NAMALWA (cell line): ENCODE data around the gene OBSCN.

Source experiments
- DNase-seq: peaks from one replicate; pipeline ENCODE4 v3.0.0-alpha.2; 2015; ENCODE audit warnings: low spot score

The OBSCN gene

DNA sequence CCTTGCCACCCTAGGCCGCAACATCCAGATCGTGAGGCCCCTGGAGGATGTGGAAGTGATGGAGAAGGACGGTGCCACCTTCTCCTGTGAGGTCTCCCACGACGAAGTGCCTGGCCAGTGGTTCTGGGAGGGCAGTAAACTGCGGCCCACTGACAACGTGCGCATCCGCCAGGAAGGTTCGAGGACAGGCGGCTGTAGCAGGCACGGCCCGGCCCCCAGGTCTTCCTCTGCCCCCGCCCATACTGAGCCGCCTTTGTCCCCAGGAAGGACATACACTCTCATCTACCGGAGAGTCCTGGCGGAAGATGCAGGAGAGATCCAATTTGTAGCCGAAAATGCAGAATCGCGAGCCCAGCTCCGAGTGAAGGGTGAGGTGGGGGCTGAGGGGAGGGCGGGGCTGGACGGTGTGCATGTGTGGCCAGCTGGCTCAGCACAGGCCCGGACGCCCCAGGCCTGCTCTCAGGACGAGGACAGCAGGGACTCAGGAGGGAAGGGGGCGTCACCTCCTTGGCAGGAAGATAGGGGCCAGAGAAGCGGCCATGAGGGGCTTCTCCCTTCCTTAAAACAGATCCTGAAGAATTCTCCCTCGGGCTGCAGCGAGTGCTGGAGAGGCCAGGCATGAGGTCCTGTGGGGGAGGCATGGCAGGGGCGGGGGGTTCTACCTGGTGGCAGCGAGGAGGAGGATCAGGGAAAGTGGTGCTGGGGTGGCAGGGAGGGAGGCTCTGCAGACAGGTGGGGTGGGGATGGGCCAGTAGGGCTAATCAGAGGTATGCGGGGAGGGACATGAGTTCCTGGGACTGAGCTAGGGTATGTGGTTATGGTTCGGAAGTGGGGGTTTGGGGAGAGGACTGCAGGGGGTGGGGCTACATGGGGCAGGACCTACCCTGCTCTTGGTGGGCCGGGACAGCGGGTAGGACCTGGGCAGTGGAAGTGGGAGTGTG lies 69.9 kb downstream of the OBSCN start:
- DNase-seq: no peak

DNA sequence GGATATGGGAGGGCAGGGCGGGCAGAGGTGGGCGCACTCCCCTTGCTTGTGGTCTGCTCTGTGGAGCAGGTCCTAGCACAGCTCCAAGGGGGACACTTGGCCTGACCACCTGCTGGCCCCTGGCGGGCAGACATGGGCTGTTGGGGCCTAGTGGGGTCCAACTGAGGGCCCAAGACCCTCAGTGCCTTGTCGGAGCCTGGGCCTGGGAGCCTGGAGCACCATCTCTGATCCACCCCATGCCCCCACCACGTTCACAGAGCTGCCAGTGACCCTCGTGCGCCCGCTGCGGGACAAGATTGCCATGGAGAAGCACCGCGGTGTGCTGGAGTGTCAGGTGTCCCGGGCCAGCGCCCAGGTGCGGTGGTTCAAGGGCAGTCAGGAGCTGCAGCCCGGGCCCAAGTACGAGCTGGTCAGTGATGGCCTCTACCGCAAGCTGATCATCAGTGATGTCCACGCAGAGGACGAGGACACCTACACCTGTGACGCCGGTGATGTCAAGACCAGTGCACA lies 70.6 kb downstream of the OBSCN start:
- no peak for DNase-seq

DNA sequence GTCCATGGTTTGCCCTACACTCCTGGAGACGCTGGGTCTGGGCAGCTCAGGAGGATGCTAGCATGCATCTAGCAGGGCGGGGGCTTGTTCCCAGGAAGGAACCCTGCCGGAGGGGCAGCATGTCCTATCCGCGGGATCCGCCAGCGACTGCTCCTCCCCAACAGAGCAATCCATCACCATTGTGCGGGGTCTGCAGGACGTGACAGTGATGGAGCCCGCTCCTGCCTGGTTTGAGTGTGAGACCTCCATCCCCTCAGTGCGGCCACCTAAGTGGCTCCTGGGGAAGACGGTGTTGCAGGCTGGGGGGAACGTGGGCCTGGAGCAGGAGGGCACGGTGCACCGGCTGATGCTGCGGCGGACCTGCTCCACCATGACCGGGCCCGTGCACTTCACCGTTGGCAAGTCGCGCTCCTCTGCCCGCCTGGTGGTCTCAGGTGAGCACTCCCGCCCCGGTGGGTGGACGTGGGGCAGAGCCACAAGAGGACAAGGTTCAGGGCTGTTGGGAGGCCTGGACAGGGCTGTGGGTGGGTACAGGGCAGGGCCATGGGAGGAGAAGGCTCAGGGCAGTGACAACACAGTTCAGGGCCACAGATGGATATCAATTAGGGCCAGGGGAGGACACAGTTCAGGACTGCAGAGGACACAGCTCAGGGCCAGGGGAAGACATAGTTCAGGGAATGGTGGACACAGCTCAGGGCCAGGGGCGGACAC lies 71.3 kb downstream of the OBSCN start:
- DNase-seq: no peak

DNA sequence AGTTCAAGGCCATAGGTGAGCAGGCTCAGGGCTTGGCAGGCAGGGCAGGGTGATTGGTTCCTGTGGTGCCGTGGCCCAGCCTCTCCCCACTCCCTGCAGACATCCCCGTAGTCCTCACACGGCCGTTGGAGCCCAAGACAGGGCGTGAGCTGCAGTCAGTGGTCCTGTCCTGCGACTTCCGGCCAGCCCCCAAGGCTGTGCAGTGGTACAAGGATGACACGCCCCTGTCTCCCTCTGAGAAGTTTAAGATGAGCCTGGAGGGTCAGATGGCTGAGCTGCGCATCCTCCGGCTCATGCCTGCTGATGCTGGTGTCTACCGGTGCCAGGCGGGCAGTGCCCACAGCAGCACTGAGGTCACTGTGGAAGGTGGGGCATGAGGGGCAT lies 71.9 kb downstream of the OBSCN start:
- DNase-seq: no peak

DNA sequence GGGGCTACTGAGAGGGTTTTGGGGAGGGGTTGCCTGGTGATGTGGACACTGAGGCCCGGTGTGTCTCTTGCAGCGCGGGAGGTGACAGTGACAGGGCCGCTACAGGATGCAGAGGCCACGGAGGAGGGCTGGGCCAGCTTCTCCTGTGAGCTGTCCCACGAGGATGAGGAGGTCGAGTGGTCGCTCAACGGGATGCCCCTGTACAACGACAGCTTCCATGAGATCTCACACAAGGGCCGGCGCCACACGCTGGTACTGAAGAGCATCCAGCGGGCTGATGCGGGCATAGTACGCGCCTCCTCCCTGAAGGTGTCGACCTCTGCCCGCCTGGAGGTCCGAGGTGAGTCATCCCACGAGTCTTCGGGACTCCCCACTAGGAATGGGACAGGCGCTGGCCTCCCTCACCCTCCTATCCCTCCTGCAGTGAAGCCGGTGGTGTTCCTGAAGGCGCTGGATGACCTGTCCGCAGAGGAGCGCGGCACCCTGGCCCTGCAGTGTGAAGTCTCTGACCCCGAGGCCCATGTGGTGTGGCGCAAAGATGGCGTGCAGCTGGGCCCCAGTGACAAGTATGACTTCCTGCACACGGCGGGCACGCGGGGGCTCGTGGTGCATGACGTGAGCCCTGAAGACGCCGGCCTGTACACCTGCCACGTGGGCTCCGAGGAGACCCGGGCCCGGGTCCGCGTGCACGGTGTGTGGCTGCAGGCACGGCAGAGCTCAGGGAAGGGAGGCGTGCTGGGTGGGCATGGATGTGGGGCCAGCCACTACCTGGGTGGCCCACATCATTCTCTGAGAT lies 72.5 kb downstream of the OBSCN start:
- DNase-seq: no peak

DNA sequence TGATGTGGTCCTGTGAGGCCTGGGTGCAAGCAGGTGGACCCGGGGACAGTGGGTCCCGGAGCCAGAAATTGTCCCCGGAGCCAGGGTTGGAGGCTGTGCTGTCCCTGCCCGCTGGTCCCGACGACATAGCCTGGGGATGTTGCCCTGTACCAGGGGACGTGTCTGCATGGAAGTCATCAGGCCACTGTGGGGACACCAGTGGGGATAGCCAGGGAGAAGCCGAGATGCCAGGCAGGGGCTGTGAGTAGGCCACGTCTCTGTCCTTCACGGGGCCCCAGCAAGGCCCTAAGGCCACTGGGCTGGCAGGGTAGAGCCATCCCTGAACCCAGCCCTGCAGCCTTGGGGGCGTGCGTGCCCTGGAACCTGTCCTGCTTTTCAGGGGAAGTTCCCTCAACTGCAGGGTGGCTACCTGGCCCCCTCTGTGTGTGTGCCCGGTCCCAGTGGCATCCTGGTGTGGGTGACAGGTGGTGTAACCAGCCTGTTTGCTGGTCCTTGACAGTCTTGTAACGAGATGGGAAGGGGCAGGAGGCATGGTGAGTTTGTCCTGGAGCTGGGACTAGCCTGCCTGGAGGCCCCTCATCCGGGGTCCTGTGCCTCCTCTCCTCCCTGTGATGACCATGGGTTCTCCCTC lies 73.2 kb downstream of the OBSCN start:
- DNase-seq: no peak

DNA sequence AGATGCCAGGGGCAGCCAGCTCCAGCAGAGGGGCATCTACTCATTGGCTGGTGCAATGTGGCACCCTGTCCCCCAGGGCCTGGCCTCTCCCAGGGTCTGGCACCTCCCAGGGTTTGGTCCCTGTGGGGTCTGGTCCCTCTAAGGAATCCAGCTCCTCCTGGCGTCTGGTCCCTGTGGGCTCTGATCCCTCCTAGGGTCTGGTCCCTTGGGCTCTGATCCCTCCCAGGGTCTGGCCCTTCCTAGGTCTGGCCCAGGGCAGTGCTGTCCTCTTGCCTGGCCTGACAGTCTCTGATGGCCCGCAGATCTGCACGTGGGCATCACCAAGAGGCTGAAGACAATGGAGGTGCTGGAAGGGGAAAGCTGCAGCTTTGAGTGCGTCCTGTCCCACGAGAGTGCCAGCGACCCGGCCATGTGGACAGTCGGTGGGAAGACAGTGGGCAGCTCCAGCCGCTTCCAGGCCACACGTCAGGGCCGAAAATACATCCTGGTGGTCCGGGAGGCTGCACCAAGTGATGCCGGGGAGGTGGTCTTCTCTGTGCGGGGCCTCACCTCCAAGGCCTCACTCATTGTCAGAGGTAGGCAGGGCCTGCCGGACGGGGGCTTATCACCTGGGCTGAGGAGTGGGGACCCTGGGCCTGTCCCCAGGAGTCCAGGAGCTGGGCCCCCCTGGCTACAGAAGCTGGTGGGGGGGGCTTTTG lies 73.9 kb downstream of the OBSCN start:
- DNase-seq: no peak

DNA sequence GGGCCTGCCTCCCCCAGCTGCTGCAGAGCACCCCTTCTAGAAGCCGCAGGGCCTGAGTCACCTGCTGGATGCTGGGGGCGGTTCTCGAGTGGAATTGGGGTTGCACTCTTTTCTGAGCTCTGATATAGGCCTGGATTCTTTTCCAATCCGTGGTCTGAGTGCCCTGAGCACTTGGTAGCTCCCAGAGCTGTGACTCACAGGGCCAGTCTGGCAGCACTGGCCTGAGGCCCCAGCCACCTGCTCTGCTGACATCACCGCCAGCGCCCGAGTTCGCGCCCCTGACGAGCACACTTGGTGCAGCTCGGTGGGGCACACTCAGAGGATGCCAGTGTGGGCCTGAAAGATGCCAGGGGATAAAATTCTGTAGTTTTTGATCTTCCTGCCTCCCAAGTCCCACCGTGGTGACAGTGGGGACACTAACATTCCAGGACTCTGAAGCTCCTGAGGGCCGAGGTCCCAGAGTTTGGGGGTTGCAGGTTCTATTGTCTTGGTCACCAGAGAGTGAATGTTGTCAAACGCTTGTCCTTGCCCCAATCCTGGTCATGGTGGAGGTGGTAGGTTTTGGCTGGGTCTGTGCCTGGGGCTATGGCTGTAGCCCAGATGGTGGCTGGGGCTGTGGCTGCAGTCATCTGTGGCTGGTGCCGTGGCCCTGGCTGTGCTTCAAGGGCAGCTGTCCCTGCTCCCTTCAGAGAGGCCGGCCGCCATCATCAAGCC lies 74.6 kb downstream of the OBSCN start:
- no peak for DNase-seq

DNA sequence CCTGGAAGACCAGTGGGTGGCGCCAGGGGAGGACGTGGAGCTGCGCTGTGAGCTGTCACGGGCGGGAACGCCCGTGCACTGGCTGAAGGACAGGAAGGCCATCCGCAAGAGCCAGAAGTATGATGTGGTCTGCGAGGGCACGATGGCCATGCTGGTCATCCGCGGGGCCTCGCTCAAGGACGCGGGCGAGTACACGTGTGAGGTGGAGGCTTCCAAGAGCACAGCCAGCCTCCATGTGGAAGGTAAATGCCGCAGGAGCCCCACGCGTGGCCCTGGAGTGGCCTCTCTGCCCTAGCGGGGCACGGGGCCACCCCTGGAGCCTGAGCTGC lies 75.2 kb downstream of the OBSCN start:
- no peak for DNase-seq

DNA sequence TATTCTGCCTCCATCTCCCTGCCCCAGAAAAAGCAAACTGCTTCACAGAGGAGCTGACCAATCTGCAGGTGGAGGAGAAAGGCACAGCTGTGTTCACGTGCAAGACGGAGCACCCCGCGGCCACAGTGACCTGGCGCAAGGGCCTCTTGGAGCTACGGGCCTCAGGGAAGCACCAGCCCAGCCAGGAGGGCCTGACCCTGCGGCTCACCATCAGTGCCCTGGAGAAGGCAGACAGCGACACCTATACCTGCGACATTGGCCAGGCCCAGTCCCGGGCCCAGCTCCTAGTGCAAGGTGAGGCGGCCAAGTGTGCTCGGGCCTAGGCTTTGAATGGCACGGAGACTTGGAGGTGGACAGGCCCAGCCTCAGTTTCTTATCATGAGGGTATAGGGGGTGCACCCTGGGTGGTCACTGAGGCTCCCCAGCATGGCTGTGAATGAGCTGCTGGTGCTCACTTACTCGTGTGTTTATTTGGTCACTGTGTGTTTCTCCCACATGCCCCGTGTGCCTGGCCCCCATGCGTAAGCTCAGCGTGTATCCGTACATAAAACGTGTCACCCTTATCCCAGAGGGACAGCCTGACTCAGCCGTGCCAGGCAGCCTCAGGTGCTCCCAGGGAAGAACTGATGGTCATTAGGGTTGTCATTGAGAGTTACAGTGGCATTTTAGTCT lies 75.8 kb downstream of the OBSCN start:
- DNase-seq: no peak

DNA sequence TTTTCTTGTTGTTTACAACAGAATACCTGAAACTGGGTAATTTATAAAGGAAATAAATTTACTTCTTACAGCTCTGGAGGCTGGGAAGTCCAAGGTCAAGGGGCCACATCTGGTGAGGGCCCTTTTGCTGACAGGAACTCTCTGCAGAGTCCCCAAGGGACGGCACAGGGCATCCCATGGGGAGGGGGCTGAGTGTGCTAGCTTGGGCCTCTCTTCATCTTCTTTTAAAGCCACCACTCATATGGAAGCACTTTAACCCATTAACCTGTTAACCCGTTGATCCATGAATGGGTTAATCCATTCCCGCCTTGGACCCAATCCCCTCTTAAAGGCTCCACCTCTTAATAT lies 76.3 kb downstream of the OBSCN start:
- no peak for DNase-seq

DNA sequence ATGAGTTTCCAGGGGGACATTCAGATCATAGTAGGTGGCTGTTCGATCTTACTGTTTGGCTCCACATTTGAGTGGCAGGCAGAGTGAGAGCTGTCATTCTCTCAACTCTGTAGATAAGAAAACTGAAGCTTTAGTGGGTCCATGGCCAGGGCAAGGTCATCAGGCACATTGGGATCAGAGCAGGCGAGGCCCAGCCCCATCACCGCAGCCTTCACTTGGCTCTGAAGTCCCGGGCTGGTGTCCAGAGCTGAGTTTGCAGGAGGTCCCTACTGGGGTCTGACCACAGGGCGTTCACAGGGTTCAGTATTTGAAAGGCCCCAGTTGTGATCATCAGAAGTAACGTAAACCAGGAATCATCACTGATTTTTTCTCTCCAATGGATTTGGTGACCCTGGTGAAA lies 76.7 kb downstream of the OBSCN start:
- no peak for DNase-seq

DNA sequence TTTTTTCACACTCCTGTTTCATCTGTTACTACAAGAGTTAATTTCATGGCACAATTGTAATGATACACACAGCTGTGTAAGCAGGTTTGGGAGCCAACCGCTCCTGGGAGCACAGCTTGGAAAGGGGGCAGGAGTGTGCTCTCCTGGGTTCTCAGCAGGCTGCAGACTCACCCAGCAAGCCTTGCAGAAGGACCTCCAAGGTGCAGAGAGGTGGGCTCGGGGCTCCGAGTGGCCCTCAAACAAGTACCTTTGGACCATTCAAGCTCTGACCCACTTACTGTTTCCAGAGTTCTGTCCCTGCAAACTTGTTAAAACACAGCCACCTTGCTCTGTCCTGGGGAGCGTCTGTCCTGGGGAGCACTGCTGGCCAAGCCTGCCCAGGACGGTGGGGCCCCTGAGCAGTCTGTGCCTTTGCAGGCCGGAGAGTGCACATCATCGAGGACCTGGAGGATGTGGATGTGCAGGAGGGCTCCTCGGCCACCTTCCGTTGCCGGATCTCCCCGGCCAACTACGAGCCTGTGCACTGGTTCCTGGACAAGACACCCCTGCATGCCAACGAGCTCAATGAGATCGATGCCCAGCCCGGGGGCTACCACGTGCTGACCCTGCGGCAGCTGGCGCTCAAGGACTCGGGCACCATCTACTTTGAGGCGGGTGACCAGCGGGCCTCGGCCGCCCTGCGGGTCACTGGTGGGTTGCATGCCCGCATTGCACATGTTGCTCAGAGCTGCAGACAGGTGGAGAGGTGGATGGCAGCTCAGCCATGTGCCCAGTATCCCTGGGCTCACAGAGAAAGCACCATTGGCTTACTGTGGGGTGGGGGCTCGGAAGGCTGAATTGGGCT lies 78.0 kb downstream of the OBSCN start:
- DNase-seq: no peak

DNA sequence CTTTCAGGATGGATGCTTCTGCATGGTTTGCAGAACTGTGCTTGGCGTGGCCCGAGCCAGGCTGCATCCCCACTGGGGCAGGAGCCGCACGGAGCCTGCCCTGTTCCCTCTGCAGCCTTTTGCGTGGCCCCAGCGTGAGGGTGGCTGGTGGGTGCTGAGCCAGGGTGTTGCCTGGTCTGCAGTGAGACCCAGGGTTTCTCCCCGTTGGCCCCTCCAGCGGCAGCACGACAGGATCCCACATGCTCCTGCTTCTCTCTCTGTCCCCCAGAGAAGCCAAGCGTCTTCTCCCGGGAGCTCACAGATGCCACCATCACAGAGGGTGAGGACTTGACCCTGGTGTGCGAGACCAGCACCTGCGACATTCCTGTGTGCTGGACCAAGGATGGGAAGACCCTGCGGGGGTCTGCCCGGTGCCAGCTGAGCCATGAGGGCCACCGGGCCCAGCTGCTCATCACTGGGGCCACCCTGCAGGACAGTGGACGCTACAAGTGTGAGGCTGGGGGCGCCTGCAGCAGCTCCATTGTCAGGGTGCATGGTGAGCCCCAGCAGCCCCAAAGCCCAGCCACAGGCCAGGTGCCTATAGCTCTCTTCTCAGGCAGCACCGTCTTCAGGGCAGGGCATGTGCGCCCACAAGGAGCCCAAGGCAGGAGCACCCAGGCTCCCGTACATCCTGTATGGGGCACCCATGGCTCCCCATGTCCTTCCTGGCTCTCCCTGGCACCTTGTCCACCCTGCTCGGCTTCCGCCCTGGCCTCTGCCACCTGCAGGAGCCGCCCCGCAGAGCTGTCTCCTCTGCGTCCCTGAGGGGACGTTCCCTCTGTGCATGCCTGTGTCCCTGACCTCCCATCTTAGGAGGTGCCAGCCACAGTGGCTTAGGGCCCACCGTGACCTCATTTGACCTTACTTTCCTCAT lies 78.9 kb downstream of the OBSCN start:
- DNase-seq: no peak

DNA sequence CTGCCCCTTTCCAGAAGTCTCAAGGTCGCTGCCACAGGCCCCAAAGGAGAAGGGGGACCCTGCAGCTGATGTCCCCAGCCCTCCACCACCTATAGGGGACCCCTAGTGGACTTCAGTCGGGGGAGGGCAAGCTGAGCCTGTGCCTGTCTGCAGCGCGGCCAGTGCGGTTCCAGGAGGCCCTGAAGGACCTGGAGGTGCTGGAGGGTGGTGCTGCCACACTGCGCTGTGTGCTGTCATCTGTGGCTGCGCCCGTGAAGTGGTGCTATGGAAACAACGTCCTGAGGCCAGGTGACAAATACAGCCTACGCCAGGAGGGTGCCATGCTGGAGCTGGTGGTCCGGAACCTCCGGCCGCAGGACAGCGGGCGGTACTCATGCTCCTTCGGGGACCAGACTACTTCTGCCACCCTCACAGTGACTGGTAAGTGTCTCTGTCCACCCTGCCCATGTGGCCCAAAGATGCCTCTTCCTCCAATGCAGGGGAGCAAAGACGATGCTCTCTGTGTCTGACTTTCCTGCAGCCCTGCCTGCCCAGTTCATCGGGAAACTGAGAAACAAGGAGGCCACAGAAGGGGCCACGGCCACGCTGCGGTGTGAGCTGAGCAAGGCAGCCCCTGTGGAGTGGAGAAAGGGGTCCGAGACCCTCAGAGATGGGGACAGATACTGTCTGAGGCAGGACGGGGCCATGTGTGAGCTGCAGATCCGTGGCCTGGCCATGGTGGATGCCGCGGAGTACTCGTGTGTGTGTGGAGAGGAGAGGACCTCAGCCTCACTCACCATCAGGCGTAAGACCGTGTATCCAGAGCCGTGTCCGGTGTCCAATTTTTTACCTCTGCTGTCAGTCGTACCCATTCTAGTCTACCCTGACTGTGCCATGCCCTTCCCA lies 79.9 kb downstream of the OBSCN start:
- DNase-seq: no peak

DNA sequence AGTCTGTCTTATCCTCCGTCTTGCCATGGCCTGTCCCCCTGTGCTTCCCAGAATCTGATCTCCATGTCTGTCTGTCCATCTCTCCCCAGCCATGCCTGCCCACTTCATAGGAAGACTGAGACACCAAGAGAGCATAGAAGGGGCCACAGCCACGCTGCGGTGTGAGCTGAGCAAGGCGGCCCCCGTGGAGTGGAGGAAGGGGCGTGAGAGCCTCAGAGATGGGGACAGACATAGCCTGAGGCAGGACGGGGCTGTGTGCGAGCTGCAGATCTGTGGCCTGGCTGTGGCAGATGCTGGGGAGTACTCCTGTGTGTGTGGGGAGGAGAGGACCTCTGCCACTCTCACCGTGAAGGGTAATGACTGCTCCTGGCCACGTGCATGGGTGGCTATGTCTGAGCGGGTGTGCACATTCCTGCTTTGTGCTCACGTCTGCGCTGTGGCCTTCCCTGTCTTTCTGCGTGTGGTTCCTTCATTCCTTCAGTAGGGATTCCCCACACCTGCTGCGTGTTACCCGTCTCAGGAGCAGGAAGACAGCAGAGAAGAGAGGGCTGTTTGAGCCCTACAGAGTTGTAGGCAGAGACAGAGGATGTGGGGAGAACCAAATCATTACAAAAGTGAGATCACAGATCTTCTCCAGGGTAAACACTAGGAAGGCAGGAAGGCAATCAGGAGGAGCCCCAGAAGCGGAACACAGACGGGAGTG lies 80.8 kb downstream of the OBSCN start:
- no peak for DNase-seq
